Muscle of back (tissue), 11 donors: ENCODE measurements around the gene PARS2. TPM values are rescaled to one million over a fixed set of nuclear protein-coding genes. Genes with fewer than 3 reads are reported as not detected.
"Not testable (repeated sequence)": the region's sequence is repeated elsewhere in the genome, so short reads cannot be mapped to it uniquely, and the experiment has no call there.

Experiments
- DNase-seq, 3 donors: peaks; one replicate each; pipeline versions ENCODE4 v3.0.0 to v3.0.0-alpha.2; 2013
- polyA plus RNA-seq, 10 donors: library from polyadenylated mRNA; unstranded; fragments of 120-200 nt; gene quantifications; one replicate each; pipeline ENCODE4 v1.2.1, GENCODE V29; 2013; ENCODE audit not compliant: insufficient read length in 10 of 10

The PARS2 gene
- polyA plus RNA-seq, 10 donors, result 3.6 to 5.3 (median 4.4) TPM

DNA sequence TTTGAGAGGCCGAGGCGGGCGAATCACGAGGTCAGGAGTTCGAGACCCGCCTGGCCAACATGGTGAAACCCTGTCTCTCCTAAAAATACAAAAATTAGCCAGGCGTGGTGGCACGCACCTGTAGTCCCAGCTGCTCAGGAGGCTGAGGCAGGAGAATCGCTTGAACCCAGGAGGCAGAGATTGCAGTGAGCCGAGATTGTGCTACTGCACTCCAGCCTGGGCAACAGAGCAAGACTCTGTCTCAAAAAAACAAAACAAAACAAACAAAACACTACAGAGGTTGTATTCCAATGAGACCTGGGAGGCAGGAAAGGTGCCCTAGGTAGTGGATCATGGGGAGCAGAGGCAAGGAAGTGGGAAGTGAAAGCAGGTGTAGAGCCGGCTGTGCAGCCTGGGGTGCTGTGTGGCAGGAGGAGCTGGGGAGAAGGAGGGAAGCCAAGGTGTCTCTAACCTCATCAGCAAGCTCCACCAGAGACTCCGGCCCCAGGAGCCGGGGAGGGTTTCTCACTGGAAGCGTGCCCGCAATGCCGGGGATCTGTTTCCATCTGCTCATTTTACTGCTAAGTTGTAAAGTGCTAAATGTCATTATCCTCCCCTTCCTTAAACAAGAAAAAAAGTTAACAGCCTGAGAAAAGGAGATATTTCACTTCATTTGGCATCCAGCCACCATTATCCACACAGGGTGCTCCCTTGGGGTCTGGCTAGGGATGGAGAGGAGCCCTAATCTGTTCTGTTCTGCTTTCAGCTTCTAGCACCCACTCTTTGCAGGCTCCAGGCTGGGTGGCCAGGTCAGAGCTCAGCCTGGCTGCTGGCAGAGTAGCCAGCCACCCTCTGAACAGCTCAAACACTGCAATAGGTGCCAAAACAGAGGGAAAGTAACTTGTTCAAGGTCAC lies 11.8 kb upstream of the PARS2 start:
- DNase-seq, result not testable (repeated sequence)

DNA sequence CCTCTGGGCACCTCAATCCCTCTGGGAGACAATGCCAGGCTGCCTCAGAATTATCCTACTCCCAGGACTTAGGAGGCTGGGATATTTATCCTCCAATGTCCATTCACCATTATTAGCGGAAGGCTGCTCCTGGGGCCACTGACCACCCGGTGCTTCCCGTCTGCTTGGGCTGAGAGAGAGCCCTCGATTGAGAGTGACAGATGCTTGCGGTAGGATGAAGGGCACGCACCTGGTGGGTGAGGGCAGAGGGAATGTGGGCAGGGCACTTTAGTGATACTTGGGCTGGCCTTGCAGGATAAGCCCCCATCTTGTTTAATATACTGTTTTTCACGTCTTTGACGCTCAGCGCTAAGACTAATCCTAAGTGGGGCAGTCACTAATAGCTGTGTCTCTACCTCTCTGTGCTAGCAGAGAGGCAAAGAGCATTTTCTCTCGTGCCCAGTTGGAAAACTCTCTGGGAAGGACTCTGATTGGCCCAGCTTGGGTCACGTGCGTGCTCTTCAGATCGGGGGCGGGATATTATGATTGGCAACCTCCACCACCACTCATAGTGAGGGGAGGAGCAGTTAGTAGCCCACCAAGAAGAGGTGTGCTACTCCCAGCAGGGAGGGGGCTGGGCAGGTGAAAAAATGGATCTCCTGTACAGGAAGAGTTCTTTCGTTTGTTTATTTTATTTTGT lies 10.6 kb upstream of the PARS2 start:
- no peak for DNase-seq

DNA sequence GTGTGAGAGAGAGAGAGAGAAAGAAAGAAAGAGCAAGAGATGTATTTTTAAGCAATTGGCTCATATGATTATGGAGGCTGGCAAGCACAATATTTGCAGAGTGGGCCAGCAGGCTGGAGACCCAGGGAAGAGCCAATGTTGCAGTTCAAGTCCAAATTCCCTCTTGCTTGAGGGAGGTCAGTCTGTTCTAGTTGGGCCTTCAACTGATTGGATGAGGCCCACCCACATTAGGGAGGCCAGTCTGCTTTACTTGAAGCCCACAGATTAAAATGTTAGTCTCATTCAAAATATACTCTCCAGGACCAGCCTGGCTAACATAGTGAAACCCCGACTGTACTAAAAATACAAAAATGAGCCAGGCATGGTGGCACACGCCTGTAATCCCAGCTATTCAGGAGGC lies 8.6 kb upstream of the PARS2 start:
- no peak for DNase-seq

DNA sequence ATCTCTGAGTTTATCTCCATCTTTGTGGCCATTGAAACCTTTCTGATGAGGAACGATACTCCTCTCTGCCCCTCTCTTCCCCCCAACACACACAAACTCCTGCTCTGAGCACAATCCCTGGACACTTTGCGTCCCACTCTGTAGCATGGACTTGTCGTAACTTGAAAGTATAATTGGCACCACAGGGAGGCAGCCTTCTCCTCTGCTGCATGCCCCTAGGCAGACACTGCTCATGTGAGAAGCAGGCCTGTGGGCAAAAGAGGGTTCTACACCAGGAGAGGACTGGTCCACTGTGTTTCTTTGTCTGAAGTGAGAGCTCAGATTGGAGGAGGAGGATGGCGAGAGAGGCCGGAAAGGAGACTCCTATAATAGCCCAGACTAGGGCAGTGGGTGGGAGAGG lies 3.8 kb upstream of the PARS2 start:
- DNase-seq, result no peak

DNA sequence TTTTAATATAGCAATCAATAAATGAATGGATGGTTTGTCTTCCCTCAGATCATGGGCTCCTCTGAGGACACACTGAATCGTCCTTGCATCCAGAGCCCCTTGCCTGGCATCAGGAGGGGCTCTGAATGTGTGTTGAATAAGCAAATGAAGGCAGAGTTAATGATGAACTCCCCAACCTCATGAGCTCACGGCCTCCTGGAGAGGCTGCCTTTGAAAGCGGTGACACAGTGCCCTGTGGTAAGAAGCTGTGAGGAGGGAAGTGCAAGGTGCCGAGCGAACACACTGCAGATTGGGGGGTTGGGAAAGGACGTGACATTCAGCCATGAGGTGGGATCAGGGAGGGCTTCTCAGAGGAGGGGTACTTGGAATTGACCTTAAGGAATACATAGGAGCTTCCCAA lies 3.2 kb upstream of the PARS2 start:
- no peak for DNase-seq

DNA sequence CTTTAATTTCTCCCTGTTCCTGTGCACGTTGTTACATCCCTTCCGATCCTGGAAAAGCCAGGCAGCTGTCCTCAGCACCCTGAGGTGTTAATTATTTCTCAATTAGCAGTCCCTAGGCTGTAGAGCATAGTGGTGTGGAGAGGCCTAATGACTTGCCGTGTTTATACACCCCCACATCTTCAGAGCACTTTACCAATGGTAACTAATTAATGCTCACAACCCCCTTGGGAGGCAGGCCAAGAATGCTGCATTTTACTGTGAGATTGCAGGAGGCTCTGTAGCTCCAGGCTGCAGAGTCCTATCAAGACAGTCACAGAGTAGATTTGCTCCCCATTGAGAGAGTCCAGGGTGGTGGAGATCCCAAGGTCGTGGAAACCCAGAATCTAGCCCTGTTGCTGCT lies 2.4 kb upstream of the PARS2 start:
- DNase-seq, result no peak

DNA sequence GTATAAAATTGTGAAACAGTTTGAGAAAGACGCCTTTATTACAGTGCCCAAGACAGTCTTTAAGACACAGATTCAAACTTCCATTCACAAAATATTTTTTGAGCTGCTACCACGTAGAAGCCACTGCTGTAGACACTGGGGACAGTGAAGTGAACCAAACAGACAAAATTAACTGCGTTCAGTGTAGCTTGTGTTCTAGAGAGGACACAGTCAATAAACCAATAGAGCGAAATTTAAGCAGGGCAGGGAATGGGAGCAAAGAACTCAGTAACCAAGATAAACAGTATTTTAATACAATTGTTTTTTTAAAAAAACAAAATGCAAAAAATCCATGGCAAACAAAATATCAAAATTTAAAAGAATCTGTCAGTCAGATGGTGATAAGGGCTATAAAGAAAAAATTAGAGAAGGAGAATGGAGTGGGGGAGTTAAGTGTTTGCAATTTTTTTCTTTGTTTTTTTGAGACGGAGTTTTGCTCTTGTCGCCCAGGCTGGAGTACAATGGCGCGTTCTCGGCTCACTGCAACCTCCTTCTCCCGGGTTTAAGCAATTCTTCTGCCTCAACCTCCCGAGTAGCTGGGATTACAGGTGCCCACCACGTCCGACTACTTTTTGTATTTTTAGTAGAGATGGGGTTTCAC lies 719 bp upstream of the PARS2 start:
- no peak for DNase-seq

DNA sequence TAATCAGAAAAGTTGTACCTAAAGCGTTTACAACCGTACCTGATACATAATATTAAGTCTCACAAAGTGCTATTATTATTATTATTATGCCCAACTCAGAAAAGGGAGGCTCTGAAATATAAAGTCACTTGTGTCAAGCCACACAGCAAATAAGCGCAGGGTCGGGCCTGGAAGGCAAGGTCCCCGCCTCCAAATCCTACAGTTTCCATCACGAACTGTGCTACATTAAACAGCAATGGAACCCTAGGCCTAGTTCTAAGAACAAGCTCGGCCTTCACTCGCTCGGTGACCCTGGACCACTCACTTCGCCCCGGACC lies 549 bp downstream of the PARS2 start:
- DNase-seq, result no peak

DNA sequence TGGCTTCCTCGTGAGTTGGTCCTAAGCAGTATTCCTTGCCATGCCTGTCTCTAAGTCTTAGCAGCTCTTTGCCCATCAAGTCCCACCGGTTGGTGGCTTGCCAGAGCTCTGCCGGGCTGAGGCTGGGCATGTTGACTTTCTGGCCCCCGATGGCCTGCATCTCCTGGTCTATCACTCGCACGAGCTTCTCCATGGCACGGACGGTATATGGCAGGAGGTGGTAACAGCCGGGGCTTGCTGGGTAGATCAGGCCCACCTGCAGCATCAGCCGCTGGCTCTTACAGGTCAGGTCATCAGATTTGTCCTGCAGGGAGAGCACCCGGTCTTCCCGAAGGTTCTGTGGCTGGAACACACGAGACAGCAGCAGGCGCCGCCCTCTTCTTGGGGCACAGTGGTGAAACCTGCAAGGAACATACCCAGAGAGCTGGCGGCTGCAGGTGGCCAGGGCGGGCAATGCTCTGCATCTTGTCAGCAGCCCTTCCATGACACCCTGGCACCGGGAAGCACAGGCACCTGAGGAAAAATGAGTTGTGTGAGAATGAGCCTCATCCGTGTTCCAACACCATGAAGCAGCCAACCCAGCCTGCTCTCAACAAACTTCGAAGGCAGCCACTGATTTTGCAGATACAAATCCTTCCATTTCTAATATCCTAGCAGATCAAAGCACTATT lies 5.5 kb downstream of the PARS2 start:
- no peak for DNase-seq

DNA sequence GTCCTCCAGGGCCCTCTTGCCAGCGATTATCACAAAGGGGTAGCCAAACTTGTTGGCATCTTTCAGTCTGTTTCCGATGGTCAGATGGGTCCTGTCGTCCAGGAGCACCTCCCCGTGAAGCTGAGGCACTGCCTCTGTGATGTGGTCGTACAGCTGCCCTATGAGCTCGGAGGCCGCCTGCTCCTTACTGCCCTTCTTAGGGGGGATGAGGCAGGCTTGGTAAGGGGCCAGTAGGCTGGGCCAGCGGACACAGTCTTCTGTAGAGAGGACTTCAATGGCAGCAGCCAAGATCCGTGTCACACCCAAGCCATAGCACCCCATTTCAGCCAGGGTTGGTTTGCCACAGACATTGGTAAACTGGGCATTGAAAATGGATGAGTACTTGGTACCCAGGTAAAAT lies 6.5 kb downstream of the PARS2 start:
- no peak for DNase-seq

DNA sequence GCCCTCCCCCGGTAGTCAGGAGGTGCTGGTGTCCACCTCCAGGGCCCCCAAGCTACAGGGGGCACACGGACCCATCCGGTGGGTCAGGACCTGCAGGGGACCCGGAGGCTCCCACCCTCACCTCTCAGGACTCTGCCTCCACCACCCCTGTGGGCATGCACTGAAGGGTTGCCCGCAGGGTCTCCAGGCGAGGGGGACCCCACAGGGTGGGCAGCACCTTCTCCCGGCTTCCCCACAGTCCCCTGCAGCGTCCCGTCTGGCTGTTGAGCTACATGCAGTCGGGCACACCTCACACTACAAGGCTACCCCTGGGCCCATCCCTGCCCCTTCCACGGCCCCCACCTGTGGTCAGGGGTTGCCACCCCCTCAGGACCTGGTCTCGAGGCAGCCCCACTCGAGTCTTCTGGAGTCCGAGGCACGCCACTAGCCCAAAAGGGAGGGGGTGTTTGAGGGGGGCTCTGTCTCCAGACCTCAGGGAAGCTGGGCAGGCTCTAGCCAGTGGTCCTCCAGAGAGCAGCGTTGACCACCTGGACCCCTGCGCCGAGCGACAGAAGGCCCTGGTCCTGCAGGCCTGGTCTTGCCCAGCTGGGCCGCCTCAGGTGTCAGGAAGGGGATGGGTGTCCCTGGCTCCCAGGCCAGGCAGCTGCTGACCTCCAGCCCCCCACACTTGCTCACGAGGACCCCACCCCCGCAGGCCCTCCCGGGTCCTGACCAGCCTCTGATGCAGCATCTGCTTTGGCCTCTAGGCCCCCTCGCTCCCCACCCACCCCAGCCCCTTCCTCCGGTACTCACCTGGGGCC lies 9.6 kb downstream of the PARS2 start:
- no peak for DNase-seq

DNA sequence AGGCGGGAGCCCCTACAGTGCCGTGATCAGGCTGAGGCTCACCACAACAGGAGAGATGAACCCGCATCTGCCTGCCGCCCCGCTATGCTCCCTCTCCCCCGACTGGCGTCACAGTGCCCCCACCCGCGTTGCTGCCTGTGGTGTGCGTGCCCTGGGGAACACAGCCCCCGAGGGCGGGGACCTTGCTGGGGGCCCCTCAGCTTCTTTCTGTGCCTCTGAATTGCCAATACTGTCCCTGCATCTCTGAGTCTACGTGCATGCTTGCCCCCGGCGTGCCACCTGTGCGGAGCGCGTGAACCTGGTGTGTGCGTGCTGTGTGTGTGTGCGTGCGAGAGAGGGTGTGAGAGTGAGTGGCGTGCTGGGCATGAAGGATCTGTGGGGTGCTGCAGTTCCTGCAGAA lies 10.3 kb downstream of the PARS2 start:
- no peak for DNase-seq

DNA sequence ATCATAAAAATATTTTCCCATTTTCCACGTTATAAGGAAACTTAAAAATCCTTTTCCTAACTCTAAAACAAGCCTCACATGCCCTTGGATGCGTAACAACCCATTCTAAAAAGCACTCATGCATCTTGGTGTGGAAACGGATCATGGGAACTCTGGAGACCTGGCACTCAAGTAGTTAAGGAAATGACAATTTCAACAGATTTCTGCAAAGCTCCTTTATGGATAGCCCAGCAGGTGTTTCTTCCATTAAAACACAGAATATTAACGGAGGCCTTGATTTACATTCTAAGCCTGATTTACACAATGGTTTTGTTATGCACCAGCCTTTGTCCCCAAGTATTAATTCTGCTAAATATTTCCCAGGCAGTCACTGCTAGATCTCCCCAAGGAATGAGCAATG lies 12.9 kb downstream of the PARS2 start:
- DNase-seq, result no peak

DNA sequence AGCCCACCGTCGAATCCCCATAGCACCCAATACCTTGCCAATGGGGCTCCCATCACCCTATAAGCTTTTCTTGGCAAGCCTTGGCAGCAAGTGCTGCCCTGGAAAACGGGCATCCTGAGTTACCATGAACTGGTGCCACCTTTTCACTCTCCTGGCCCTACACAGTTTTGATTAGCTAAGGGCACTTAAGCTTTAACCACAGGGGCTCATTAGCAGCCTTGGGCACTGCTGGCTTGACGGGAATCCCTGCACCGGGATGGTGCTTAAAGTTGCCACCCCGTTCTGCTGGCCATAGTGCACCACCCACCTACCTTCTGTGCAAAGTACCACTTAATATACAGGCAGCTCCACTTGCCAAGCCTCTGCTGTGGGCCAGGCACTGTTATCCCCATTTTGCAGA lies 13.7 kb downstream of the PARS2 start:
- no peak for DNase-seq

DNA sequence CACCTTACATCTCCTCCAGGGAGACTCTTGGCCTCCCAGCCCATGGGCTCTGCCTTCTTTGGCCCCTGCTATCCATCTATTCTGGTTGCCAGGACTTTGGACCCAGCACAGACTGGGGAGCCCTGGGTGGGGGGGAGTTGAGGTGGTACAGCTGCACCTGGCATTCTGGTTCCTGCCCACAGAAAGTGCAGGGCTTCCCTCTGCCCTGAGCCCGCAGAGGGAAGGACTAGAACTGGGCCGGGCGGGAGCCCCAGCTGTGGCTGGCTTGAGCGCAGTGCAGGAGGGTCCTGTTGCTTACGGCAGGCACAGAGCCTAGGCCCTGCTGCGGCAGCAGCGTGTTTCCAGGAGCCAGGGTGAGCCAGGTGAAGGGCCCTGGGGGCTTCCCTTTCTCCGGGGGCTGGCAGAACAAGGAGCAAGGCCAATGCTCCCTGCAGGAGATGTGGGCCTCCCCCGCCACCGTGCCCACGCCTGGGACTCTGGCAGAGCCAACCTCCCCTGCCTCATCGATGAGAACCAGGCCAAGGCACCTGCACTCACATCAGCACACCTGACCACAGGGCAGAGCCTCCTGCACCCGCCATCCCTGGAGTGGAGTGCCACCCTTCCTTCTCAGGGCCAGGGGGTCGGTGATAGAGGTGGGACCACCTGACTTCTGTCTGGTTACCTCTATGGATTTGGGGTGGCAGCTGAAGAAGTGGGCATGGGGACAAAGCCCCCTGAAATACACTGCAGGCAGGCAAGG lies 16.1 kb downstream of the PARS2 start:
- no peak for DNase-seq

DNA sequence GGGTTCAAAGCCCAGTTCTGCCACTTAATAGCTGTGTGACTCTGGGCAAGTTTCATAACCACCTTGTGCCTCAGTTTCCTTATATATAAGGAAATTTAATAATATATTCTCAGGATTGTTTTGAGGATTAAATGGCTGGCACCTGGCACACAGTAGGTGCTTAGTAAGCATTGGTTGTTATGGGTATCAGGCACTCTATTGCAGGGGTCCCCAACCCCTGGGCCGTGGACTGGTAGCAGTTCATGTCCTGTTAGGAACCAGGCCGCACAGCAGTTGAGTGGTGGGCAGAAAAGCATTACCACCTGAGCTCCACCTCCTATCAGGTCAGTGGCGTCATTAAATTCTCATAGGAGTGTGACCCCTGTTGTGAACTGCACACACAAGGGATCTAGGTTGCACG lies 18.5 kb downstream of the PARS2 start:
- no peak for DNase-seq

DNA sequence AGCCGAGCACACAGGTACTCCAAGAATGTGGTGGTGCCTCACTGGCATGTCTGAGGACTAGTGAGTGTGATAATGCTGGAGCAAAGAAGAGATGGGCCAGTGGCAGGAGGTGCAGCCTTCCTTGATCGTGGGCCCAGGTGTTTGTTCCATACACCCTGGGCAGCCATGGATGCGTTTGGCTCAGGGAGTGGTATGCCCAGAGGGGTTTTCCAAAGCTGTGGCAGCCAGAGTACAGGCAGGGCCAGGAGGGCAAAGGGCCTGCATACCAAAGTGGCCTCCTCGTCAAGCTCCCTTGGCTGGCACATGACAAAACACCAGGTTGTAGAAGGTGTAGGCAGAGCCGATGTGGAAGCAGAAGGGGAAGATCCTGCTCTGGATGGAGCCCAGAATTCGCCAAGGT lies 19.0 kb downstream of the PARS2 start:
- no peak for DNase-seq

DNA sequence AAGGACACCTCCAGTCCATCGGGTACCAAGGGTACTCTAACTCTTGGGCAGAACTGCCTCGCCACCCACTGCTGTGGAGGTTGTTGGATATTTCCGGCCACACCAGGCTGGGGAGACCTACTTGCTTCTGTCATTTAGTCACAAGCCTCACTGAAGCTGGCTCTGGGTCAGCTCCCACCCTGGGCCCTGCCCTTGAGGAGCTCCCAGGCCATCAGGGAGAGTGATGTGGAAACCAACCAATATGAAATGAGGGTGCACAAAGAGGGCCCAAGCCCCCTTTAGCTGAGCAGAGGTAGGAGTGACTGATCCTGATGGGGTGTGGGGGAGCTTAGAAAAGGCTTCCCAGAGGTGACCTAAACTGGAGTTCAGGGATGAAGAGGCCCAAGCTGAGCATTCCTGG lies 19.6 kb downstream of the PARS2 start:
- no peak for DNase-seq

DNA sequence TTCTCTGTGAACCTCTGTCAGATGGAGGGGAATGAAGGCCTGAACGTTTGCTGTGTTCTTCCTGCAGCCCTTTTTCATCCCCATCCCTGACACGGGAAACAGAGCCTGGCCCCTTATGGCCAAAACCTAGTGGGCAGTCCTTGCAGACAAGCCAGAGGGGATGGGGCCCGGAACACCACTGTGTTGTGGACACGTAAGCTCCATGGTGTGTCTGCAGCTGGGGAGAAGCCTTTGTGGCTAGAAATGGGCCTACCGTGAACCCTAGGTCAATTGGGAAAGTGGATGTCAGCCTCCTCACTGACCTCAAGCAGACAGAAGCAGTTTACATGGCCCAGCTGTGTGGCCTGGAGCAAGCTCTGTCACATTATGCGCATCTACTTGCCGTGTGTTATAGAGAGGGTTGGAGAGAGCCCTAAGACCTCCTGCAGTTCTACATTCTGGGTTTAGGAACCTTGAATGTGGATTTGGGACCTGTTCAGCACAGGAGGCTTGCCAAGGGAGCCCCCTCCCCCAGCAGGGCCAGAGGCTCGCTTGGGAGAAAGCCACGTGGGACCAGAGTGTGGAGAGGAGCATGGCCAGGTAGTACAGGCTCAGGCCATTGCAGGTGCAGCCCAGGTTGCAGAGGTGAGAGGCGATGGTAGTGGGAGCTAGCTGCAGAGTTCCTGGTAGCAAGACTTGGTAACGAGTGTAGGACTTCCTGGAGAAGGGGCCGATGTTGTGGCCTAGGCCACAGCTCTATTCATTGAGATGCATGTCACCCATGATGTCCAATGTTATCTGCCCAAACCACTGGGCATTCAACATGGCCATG lies 20.7 kb downstream of the PARS2 start:
- DNase-seq, result no peak

DNA sequence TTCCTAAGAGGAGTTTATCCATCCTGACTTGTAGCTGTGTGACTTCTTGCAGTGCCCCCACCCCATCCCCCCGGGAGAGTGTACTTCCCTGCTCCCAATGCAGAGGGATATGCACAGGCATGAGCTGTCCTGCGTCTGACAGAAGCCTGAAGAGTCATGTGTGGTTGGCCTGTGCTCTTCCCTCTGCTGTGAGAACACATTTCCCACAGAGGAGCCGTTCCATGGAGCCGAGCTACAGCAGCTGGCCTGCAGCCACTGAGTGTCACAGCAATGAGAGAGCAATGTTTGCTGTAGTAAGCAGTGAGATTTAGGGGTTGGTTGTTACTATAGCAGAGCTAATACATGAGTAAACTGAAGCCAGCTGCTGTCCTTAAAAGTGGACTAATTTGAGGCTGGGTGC lies 22.0 kb downstream of the PARS2 start:
- DNase-seq, result peak; percentile 0 to 44 (median 17)
